Heart right ventricle (tissue), 16 donors: Measurements from ENCODE around the gene SLC35F3. TPM values are rescaled to one million over a fixed set of nuclear protein-coding genes. Genes with fewer than 3 reads are reported as not detected.

Source experiments
- ATAC-seq, 8 donors: fragments of 200-7000 bp; cut with Tn5 transposase; one replicate each; pipeline ENCODE4 v1.9.1; 2020; ENCODE audit warnings: mild to moderate bottlenecking in 8 of 8, moderate library complexity in 8 of 8, moderate number of reproducible peaks in 1 of 8
- DNase-seq, 2 donors: peaks; one replicate each; pipeline ENCODE4 v3.0.0-alpha.2; 2020
- H3K27ac ChIP-seq, 10 donors: fragments of 200-600 bp; sonication (generic) in 2 of 10; one replicate each; pipeline versions ENCODE4 v1.5.0 to v1.8.0; 2020 to 2022; ENCODE audit warnings: mild to moderate bottlenecking in 3 of 10
- H3K27me3 ChIP-seq, 7 donors: fragments of 200-600 bp; one replicate each; pipeline ENCODE4 v1.8.0; 2021 to 2022; ENCODE audit warnings: mild to moderate bottlenecking in 2 of 7
- H3K36me3 ChIP-seq, 9 donors: fragments of 200-600 bp; sonication (generic) in 1 of 9; one replicate each; pipeline versions ENCODE4 v1.5.0 to v1.8.0; 2020 to 2022; ENCODE audit warnings: mild to moderate bottlenecking in 2 of 9
- H3K4me1 ChIP-seq, 9 donors: fragments of 200-600 bp; sonication (generic) in 1 of 9; one replicate each; pipeline versions ENCODE4 v1.5.0 to v1.8.0; 2020 to 2022; ENCODE audit warnings: mild to moderate bottlenecking in 4 of 9
- H3K4me3 ChIP-seq, 10 donors: fragments of 200-600 bp; sonication (generic) in 2 of 10; one replicate each; pipeline versions ENCODE4 v1.5.0 to v1.8.0; 2020 to 2022; ENCODE audit warnings: mild to moderate bottlenecking in 7 of 10, moderate library complexity in 2 of 10
- H3K9me3 ChIP-seq, 11 donors: fragments of 200-600 bp in 10 of 11; sonication (generic) in 2 of 11; one replicate each; pipeline versions ENCODE4 v1.5.0 to v1.8.0; 2013 to 2022; ENCODE audit warnings: mild to moderate bottlenecking in 2 of 11, control low read depth in 1 of 11, moderate library complexity in 1 of 11
- CTCF ChIP-seq, 9 donors: fragments of 200-600 bp; sonication (generic) in 2 of 9; IDR thresholded peaks; one replicate each; pipeline versions ENCODE4 v1.5.0 to v1.8.0; 2021 to 2022; ENCODE audit warnings: antibody characterized with exemption in 9 of 9, mild to moderate bottlenecking in 5 of 9, moderate library complexity in 1 of 9
- WGBS, 2 donors: extraction: QIAGEN DNeasy Blood & Tissue Kit; methylation state at CpG; one replicate each; pipeline ENCODE4 v1.1.7; 2013; ENCODE audit warnings: inconsistent platforms in 1 of 2; 5-methylcytosine and 5-hydroxymethylcytosine counted together
- intact Hi-C, 10 donors: fragments of 100-400 bp; cut with DNase I; formaldehyde crosslinking; loops; one replicate each; pipeline versions ENCODE4 v1.11.1 to v1.14.2; 2022
- polyA plus RNA-seq, 2 donors: library from polyadenylated mRNA; stranded (reverse); fragments of 200-250 nt; gene quantifications; one replicate each; pipeline ENCODE4 v1.2.3, GENCODE V29; 2013
- total RNA-seq, 10 donors: library from RNA; stranded (reverse); fragmentation: NEBNext Ultra II Directional in 3 of 10; extraction: Animal tissue kit (Norgen Biotek cat#: 25700) in 3 of 10; gene quantifications; one replicate each; pipeline versions ENCODE4 v1.2.1 to v1.2.4, GENCODE V29; 2021 to 2023
- donor health status: Arrhythmogenic right ventricular cardiomyopathy.
- donor health status: ischemic (EF 13 %, LVEDD 7.1; RV severe dilation, severe dysfunction).
- donor health status: healthy with polysubstance abuse.
- donor health status: DM: no; HTN: yes; CAD: no.
- donor health status: DM: no; HTN: no; CAD: no.
- donor health status: ischemic (EF 25% LVEDD 6.9; RV normal size, moderate dysfunction).
- donor health status: ischemic (EF 25% LVEDD 5.7; RV mildly dilated, moderate dysfunction).
- donor health status: healthy.
- donor health status: DM: yes; HTN: yes; CAD: no.
- donor health status: Ischemic cardiomyopathy.
- donor health status: ischemic (EF 35%, LVEDD 5.7; RV mildly dilated, moderate dysfunction).
- donor health status: nonischemic (EF 11% LVEDD 7.7; RV severe dilation, severe dysfunction).
- donor health status: DM: yes; HTN: yes; CAD: no.
- donor health status: PGD.
- donor health status: ischemic (EF 29% LVEDD 5.4; RV normal size, mild dysfunction).
- donor health status: nonischemic (EF 23%, LVEDD 6.1; RV moderate dilation, normal function).

The SLC35F3 gene
- total and polyA plus RNA-seq, 12 donors: 0.04 to 0.09 (median 0.09) TPM; not detected in 9

- no peaks in the 10 kb centered on the region for H3K4me1 ChIP-seq
- ATAC-seq (no peak), DNase-seq (no peak)
- TF ChIP-seq CTCF (IDR thresholded peaks at IDR 0.05): no peak
- intact Hi-C loops: loop anchor here in 1 of 10 donors (10.0 kb wide), 1 partner anchor 65 kb away; no protein-coding TSS in a partner anchor
- H3K9me3 ChIP-seq: peaks cover 0 to 27% (median 0%) of the 10 kb centered on the region in 11 donors
- no peak overlapping the region for H3K27ac ChIP-seq
- WGBS, 2 donors: 73 to 85% methylated on average over 6 of the region's 6 CpGs
- H3K36me3 ChIP-seq: no peaks in the 10 kb centered on the region
- no peak overlapping the region for H3K4me3 ChIP-seq
- peaks cover 0 to 9% (median 0%) of the 10 kb centered on the region in 7 donors for H3K27me3 ChIP-seq
Observed at GRCh38 chr1:233959971-233960370, 55.5 kb downstream of the SLC35F3 start.

GRCh38 chr1:233960386-233960785, 55.9 kb downstream of the SLC35F3 start:
- peaks cover 0 to 9% (median 0%) of the 10 kb centered on the region in 7 donors for H3K27me3 ChIP-seq
- WGBS, 2 donors: 89 to 92% methylated on average over 3 of the region's 3 CpGs
- no peak overlapping the region for H3K27ac ChIP-seq
- intact Hi-C loops: loop anchor here in 1 of 10 donors (10.0 kb wide), 1 partner anchor 64 kb away; no protein-coding TSS in a partner anchor
- no peaks in the 10 kb centered on the region for H3K4me1 ChIP-seq
- ATAC-seq (no peak), DNase-seq (no peak)
- no peaks in the 10 kb centered on the region for H3K36me3 ChIP-seq
- no peak overlapping the region for H3K4me3 ChIP-seq
- no peak for TF ChIP-seq CTCF (IDR thresholded peaks at IDR 0.05)
- H3K9me3 ChIP-seq: peaks cover 0 to 28% (median 3%) of the 10 kb centered on the region in 11 donors

- WGBS, 2 donors: 69 to 81% methylated on average over 3 of the region's 3 CpGs
- H3K27me3 ChIP-seq: peaks cover 0 to 9% (median 0%) of the 10 kb centered on the region in 7 donors
- ATAC-seq (no peak), DNase-seq (no peak)
- peaks cover 0 to 27% (median 3%) of the 10 kb centered on the region in 11 donors for H3K9me3 ChIP-seq
- H3K4me3 ChIP-seq: no peak overlapping the region
- no peak for TF ChIP-seq CTCF (IDR thresholded peaks at IDR 0.05)
- no peaks in the 10 kb centered on the region for H3K4me1 ChIP-seq
- H3K36me3 ChIP-seq: no peaks in the 10 kb centered on the region
- intact Hi-C loops: loop anchor here in 1 of 10 donors (10.0 kb wide), 1 partner anchor 62 kb away; no protein-coding TSS in a partner anchor
- H3K27ac ChIP-seq: no peak overlapping the region
Observed at GRCh38 chr1:233962878-233963277, 58.4 kb downstream of the SLC35F3 start.

GRCh38 chr1:233965856-233966255, 61.4 kb downstream of the SLC35F3 start:
- Histone ChIP-seq H3K27ac (no peak overlapping the region), H3K4me3 (no peak overlapping the region), H3K27me3 (peaks cover 0 to 9% (median 0%) of the 10 kb centered on the region in 7 donors), H3K4me1 (no peaks in the 10 kb centered on the region), H3K9me3 (peaks cover 0 to 20% (median 3%) of the 10 kb centered on the region in 11 donors), H3K36me3 (no peaks in the 10 kb centered on the region)
- ATAC-seq (no peak), DNase-seq (no peak)
- no peak for TF ChIP-seq CTCF (IDR thresholded peaks at IDR 0.05)
- intact Hi-C loops: loop anchor here in 1 of 10 donors (10.0 kb wide), 1 partner anchor 59 kb away; no protein-coding TSS in a partner anchor
